ENCODE results near the gene HOMER3. TPM values are rescaled to one million over a fixed set of nuclear protein-coding genes. Genes with fewer than 3 reads are reported as not detected.

Gene HOMER3
- total and polyA plus RNA-seq, 2 of the 13 experiments (the other 11 are each of a cell fraction or from before 2014, with no cell fraction given): 21.3 to 27.3 TPM

GRCh38 chr19:18967358-18968146 lies 26.5 kb upstream of the HOMER3 start (continued):
- no peak for TF ChIP-seq PBX3 (CRISPR knock-in tag; IDR thresholded peaks at IDR 0.05; ENCODE audit: borderline replicate concordance)
- TF ChIP-seq MAFF (IDR thresholded peaks at IDR 0.05; ENCODE audit: low read depth, low read length): peak; percentile 98
- no peak for TF ChIP-seq ZNF788 (CRISPR knock-in tag; IDR thresholded peaks at IDR 0.05; ENCODE audit: borderline replicate concordance)
- TF ChIP-seq SPEN (CRISPR knock-in tag; IDR thresholded peaks at IDR 0.05; ENCODE audit: low read depth): no peak
- no peak for TF ChIP-seq ZNF138 (CRISPR knock-in tag; IDR thresholded peaks at IDR 0.05; ENCODE audit: low read depth)
- TF ChIP-seq AHR (CRISPR knock-in tag; IDR thresholded peaks at IDR 0.05): no peak
- no peak for TF ChIP-seq MIER2 (CRISPR knock-in tag; IDR thresholded peaks at IDR 0.05)
- TF ChIP-seq NONO (IDR thresholded peaks at IDR 0.05): no peak
- TF ChIP-seq NONO (CRISPR knock-in tag; conservative IDR thresholded peaks at IDR 0.05): no peak
- peak; percentile 60; the same call in 1 of the 2 replicates for TF ChIP-seq ETV5 (CRISPR knock-in tag; IDR thresholded peaks at IDR 0.05; ENCODE audit: borderline replicate concordance)
- no peak for TF ChIP-seq SIN3A (IDR thresholded peaks at IDR 0.05; ENCODE audit: borderline replicate concordance, low read depth, low read length)
- TF ChIP-seq CENPT (CRISPR knock-in tag; IDR thresholded peaks at IDR 0.05; ENCODE audit: low read depth): no peak
- no peak for TF ChIP-seq ZNF12 (CRISPR knock-in tag; IDR thresholded peaks at IDR 0.05)
- no peak for TF ChIP-seq ZFP62 (CRISPR knock-in tag; IDR thresholded peaks at IDR 0.05)
- no peak for TF ChIP-seq ZNF432 (CRISPR knock-in tag; IDR thresholded peaks at IDR 0.05; ENCODE audit: borderline replicate concordance)
- TF ChIP-seq ZNF746 (CRISPR knock-in tag; IDR thresholded peaks at IDR 0.05): no peak
- TF ChIP-seq ARID2 (CRISPR knock-in tag; IDR thresholded peaks at IDR 0.05; ENCODE audit: borderline replicate concordance): no peak
- no peak for TF ChIP-seq NKX3-1 (CRISPR knock-in tag; IDR thresholded peaks at IDR 0.05)
- TF ChIP-seq ZNF646 (CRISPR knock-in tag; IDR thresholded peaks at IDR 0.05): no peak
